ENCODE data around the gene ASMTL. TPM values are rescaled to one million over a fixed set of nuclear protein-coding genes. Genes with fewer than 3 reads are reported as not detected.

ASMTL gene
- total RNA-seq, 1 donor from 2014 or later = 56.6 TPM

DNA sequence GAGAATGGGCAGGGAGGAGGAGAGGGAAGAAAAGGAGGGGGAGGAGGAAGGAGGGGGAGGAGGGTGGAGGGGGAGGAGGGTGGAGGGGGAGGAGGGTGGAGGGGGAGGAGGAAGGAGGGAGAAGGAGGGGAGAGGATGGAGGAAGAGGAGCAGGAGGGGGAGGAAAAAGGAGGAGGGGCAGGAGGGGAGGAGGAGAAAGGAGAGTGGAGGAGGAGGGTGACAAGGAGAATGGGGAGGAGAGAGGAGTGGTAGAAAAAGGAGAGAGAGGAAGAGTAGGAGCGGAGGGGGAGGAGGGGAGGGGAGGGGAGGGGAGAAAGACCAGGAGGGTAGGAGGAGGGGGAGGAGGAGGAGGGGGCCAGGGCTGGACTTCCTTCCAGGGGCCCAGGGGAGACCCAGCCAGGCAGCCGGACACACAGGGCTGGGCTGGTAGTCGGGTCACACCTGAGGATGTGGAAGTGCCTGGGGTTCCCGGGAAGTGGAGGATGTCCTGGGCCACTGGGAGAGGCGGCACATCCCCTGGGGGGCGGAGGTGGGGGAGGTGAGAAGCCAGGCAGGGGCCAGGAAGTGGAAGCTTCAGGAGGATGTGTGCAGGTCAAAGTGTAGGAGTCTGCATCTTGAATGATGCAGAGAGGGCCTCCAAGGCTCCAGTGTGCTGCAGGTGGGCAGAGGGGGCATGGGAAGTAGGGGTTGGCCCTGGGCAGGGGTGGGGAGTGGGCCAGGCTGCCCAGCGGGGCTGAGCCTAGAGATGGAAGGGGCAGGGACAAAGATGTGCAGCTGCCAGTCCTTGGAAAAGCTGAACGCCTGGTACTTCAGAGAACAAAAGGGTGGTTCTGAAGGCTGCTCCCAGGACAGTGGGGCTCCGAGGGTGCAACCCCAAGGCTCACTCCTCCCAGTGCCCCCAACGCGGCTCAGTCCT is 97.3 kb downstream of the ASMTL start:
- intact Hi-C loops (cut with micrococcal nuclease) = no loop called here

DNA sequence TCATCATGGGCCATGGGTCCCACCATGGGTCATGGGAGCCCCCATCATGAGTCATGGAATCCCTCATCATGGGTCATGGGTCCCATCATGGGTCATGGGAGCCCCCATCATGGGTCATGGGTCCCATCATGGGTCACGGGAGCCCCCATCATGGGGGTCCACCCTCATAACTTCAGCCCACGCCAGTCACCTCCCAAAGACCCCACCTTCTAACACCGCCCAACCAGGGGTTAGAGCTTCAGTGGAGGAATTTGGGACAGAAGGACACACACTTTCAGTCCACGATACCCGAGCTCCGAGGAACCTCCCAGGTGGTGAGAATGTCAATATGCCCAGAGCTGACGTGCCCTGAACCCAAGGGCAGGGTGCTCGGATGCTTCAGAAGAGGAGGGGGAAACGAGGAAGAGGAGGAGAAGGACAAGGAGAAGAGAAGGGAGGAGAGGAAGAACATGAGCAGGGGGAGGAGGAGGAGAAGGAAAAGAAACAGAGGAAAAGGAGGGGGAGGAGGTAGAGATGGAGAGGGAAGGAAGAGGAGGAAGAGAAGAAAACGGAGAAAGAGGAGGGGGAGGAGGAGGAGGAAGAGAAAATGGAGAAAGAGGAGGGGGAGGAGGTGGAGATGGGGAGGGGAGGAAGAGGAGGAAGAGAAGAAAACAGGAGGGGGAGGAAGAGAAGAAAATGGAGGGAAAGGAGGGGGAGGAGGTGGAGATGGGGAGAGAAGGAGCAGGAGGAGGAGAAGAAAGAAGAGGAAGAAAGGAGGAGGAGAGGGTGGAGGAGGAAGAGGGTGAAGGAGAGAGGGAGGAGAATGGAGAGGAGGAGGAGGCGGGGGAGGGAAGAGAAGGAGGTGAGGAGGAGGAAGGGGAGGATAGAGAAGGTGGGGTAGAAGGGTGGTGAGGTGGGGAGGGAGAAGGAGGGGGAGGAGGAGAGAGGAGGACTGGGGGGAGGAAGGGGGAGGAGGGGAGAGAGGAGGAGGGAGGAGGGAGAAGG is 98.4 kb downstream of the ASMTL start:
- intact Hi-C loops (cut with micrococcal nuclease) = no loop called here

Other genes with a start within 250 kb of the ASMTL start
- gene CRLF2, start 240.3 kb downstream of the ASMTL start, total RNA-seq = 7.6 and 9.8 TPM in 2 replicates
- gene CSF2RA, start 184.1 kb downstream of the ASMTL start, total RNA-seq = 1.5 and 1.8 TPM in 2 replicates
- gene IL3RA, start 116.1 kb downstream of the ASMTL start, total RNA-seq = 17.4 and 18.9 TPM in 2 replicates
- 211 and 220 TPM in 2 replicates for gene SLC25A6, start 60.8 kb downstream of the ASMTL start, total RNA-seq
- gene P2RY8, start 84.3 kb upstream of the ASMTL start, total RNA-seq = 120 TPM in 2 replicates
- gene AKAP17A, start 138.7 kb upstream of the ASMTL start, total RNA-seq = 72.4 and 74.4 TPM in 2 replicates
- gene ASMT, start 162.2 kb upstream of the ASMTL start, total RNA-seq = 1.0 TPM in 1 of 2 replicates, not detected in the other